MCF 10A (cell line): Measurements from ENCODE around the gene TBC1D9. TPM values are rescaled to one million over a fixed set of nuclear protein-coding genes. Genes with fewer than 3 reads are reported as not detected.

Experiments
- BruUV-seq: library from RNA; stranded (reverse); fragments of 400-500 nt; replicated peaks from 2 replicates; lab custom pipeline; 2021; lab: Mats Ljungman, UMichigan
- CTCF ChIA-PET: fragments of 300-600 bp; sonication (Branson Sonifier 250); formaldehyde crosslinking; extraction: SDS; loops from one replicate; lab custom pipeline; 2021; ENCODE audit warnings: antibody characterized with exemption, inconsistent platforms; lab: Yijun Ruan, JAX
- POLR2A ChIA-PET: fragments of 300-600, 350-650 bp; sonication (Branson Sonifier 250); formaldehyde crosslinking; extraction: SDS; loops from one replicate; lab custom pipeline; 2020; ENCODE audit warnings: antibody characterized with exemption, inconsistent platforms; lab: Yijun Ruan, JAX
- DNase-seq: peaks from one replicate; pipeline ENCODE4 v3.0.0-alpha.2; 2018; ENCODE audit not compliant: unreplicated experiment
- H3K27ac Mint-ChIP-seq: one replicate; pipeline ENCODE4 v1.8.0; 2022; ENCODE audit warnings: mild to moderate bottlenecking, low read depth, mixed read lengths; ENCODE audit not compliant: unreplicated experiment
- H3K27me3 Mint-ChIP-seq: one replicate; pipeline ENCODE4 v1.8.0; 2022; ENCODE audit warnings: mixed read lengths; ENCODE audit not compliant: insufficient read depth, unreplicated experiment
- H3K36me3 Mint-ChIP-seq: one replicate; pipeline ENCODE4 v1.8.0; 2022; ENCODE audit warnings: mild to moderate bottlenecking, moderate library complexity, mixed read lengths; ENCODE audit not compliant: insufficient read depth, unreplicated experiment
- H3K4me1 Mint-ChIP-seq: one replicate; pipeline ENCODE4 v1.8.0; 2022; ENCODE audit warnings: mixed read lengths; ENCODE audit not compliant: insufficient read depth, unreplicated experiment
- H3K4me3 Mint-ChIP-seq: one replicate; pipeline ENCODE4 v1.8.0; 2022; ENCODE audit warnings: mild to moderate bottlenecking, moderate library complexity, mixed read lengths; ENCODE audit not compliant: unreplicated experiment
- H3K9me3 Mint-ChIP-seq: one replicate; pipeline ENCODE4 v1.8.0; 2022; ENCODE audit warnings: mixed read lengths; ENCODE audit not compliant: unreplicated experiment
- intact Hi-C: fragments of 100-400 bp; cut with micrococcal nuclease; formaldehyde crosslinking; loops from 2 replicates; pipeline ENCODE4 v1.14.1; 2022
- total RNA-seq: library from RNA; stranded (reverse); gene quantifications from 2 replicates; pipeline ENCODE4 v1.2.3, GENCODE V29; 2022
- TF ChIP-seq, protein P1 (sequence below): fragments of 200-600 bp; IDR thresholded peaks from one replicate; pipeline ENCODE4 v1.8.0; 2022; ENCODE audit warnings: antibody characterized with exemption, mild to moderate bottlenecking; ENCODE audit not compliant: unreplicated experiment

Gene TBC1D9
- total RNA-seq, 1 experiment from 2014 or later, result 17.4 TPM

DNA sequence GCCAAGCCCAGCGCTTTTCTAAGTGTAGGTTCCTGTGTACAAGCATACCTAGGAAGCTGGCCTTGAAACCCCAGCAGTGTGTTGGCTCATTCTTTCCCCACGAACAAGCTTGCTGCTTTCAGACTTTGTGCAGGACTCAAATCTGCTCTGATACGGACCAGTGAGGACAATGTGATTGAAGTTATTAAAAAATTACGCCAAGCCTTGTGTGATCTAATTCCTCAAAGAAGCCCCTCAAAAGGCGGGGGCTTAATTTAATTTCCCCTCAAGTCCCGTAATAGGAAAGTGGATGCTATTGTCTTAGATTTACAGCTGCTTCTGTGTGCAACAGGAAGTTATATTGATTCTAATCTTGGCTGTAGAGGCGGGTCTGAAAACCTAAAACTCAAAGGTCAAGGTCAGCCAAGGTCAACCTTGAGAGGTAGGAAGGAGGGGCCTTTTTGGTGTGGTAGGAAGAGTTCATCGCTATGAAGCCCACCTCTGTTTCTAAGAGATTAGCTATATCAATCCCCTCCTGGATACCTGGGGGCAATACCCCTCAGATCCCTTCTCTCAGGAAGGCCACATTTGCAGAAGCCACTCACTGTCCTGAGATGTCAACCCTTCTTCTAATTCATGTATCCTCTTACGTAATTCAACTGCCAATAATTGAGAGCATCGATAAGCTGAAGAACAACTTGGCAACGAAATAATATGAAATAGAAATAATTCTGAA, 45.1 kb downstream of the TBC1D9 start:
- intact Hi-C loops, result no loop called here
- no peak overlapping the region for H3K27ac Mint-ChIP-seq
- no peaks in the 10 kb centered on the region for H3K9me3 Mint-ChIP-seq
- ChIA-PET CTCF (interaction anchor here (1.1 to 1.4 kb wide), 2 partner anchors 8 to 10 kb away, joined by 3 to 6 read pairs; no protein-coding TSS in a partner anchor), POLR2A (interaction anchor here (0.9 kb wide), 1 partner anchor 8 kb away, joined by 3 read pairs; no protein-coding TSS in a partner anchor)
- no TSS peak for BruUV-seq
- no peak overlapping the region for H3K4me3 Mint-ChIP-seq
- no peak for DNase-seq
- no peaks in the 10 kb centered on the region for H3K36me3 Mint-ChIP-seq
- no peaks in the 10 kb centered on the region for H3K27me3 Mint-ChIP-seq
- TF ChIP-seq, protein P1, sequence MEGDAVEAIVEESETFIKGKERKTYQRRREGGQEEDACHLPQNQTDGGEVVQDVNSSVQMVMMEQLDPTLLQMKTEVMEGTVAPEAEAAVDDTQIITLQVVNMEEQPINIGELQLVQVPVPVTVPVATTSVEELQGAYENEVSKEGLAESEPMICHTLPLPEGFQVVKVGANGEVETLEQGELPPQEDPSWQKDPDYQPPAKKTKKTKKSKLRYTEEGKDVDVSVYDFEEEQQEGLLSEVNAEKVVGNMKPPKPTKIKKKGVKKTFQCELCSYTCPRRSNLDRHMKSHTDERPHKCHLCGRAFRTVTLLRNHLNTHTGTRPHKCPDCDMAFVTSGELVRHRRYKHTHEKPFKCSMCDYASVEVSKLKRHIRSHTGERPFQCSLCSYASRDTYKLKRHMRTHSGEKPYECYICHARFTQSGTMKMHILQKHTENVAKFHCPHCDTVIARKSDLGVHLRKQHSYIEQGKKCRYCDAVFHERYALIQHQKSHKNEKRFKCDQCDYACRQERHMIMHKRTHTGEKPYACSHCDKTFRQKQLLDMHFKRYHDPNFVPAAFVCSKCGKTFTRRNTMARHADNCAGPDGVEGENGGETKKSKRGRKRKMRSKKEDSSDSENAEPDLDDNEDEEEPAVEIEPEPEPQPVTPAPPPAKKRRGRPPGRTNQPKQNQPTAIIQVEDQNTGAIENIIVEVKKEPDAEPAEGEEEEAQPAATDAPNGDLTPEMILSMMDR, result no peak
- H3K4me1 Mint-ChIP-seq, result peaks cover 11% of the 10 kb centered on the region

DNA sequence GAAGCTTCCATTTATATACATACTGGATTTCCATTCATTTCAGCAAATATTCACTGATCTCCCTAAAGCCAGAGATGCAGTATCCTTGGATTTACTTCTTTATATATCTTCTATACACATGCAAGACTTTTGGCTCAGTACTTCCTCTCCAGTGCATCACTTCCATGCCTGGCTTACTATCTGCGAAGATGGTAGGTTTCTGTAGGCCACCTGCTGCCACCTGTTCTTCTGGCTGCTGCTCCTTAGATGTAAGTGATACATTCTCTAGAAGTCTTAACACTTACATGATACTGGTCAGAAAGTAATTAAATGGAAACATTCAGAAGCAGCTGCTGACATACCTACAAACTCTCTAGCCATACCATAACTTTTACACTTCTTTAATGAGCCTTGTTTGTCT, 48.9 kb downstream of the TBC1D9 start:
- peaks cover 15% of the 10 kb centered on the region for H3K4me1 Mint-ChIP-seq
- no peaks in the 10 kb centered on the region for H3K9me3 Mint-ChIP-seq
- intact Hi-C loops, result no loop called here
- ChIA-PET CTCF (interaction anchor here (0.7 kb wide), 1 partner anchor 78 kb away, joined by 4 read pairs; no protein-coding TSS in a partner anchor), POLR2A (interaction anchor here (0.7 to 1.7 kb wide), 2 partner anchors 50 to 1061 kb away, joined by 3 to 4 read pairs; no protein-coding TSS in a partner anchor)
- H3K27ac Mint-ChIP-seq, result no peak overlapping the region
- H3K36me3 Mint-ChIP-seq, result no peaks in the 10 kb centered on the region
- H3K4me3 Mint-ChIP-seq, result no peak overlapping the region
- TF ChIP-seq, protein P1, result no peak
- no peaks in the 10 kb centered on the region for H3K27me3 Mint-ChIP-seq
- BruUV-seq, result no TSS peak
- DNase-seq, result no peak

DNA sequence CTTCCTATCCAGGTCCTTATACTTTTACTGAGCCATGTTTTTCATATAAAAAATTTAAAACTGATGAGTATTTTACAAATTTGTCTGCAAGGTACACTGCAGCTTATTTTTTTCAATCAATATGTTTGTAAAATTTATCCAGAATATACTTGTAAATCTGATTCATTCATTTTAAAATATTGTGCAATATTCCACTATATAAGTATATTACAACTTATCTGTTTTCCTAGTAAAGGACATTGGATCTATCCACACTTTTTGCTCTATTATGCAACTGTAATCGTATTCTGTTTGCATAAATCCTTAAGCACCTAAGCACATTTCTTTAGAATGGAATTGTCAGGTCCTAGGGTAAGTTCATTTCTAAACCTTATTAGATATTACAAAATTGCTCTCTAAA, 49.5 kb downstream of the TBC1D9 start:
- no peak overlapping the region for H3K4me3 Mint-ChIP-seq
- POLR2A ChIA-PET, result interaction anchor here (1.7 kb wide), 1 partner anchor 50 kb away, joined by 3 read pairs; no protein-coding TSS in a partner anchor
- no peaks in the 10 kb centered on the region for H3K9me3 Mint-ChIP-seq
- no peaks in the 10 kb centered on the region for H3K36me3 Mint-ChIP-seq
- CTCF ChIA-PET, result no interaction called here
- no TSS peak for BruUV-seq
- peaks cover 19% of the 10 kb centered on the region for H3K4me1 Mint-ChIP-seq
- H3K27ac Mint-ChIP-seq, result no peak overlapping the region
- intact Hi-C loops, result no loop called here
- no peak for DNase-seq
- TF ChIP-seq, protein P1, result no peak
- H3K27me3 Mint-ChIP-seq, result no peaks in the 10 kb centered on the region

DNA sequence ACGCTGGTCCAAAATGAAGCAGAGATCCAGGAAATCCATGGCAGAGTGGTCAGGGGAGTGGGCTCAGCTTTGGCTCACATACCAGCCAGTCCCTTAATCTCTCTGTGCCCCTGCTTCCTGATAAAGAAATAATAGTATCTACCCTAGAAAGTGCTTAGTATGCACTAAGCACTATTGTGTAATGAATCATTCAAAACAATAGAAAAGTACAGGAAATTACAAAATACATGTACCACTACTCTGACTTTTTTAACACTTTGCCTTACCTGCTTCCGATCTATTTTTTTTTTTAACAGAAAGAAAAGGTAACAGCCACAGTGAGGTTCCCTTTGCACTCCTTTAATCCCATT, 49.9 kb downstream of the TBC1D9 start:
- DNase-seq, result peak; percentile 29
- ChIA-PET CTCF (no interaction called here), POLR2A (no interaction called here)
- no peak overlapping the region for H3K4me3 Mint-ChIP-seq
- H3K27ac Mint-ChIP-seq, result no peak overlapping the region
- H3K4me1 Mint-ChIP-seq, result peaks cover 19% of the 10 kb centered on the region
- no peaks in the 10 kb centered on the region for H3K27me3 Mint-ChIP-seq
- TF ChIP-seq, protein P1, result no peak
- H3K36me3 Mint-ChIP-seq, result peaks cover 4% of the 10 kb centered on the region
- H3K9me3 Mint-ChIP-seq, result no peaks in the 10 kb centered on the region
- intact Hi-C loops, result no loop called here
- BruUV-seq, result no TSS peak
